LNCAP (cell line): ENCODE measurements around the gene TGM1.

Experiments used
- CTCF ChIP-seq: fragments of 450-650 bp; IDR thresholded peaks from 2 replicates; pipeline ENCODE4 v1.5.1; 2017; ENCODE audit warnings: mild to moderate bottlenecking

The TGM1 gene

DNA sequence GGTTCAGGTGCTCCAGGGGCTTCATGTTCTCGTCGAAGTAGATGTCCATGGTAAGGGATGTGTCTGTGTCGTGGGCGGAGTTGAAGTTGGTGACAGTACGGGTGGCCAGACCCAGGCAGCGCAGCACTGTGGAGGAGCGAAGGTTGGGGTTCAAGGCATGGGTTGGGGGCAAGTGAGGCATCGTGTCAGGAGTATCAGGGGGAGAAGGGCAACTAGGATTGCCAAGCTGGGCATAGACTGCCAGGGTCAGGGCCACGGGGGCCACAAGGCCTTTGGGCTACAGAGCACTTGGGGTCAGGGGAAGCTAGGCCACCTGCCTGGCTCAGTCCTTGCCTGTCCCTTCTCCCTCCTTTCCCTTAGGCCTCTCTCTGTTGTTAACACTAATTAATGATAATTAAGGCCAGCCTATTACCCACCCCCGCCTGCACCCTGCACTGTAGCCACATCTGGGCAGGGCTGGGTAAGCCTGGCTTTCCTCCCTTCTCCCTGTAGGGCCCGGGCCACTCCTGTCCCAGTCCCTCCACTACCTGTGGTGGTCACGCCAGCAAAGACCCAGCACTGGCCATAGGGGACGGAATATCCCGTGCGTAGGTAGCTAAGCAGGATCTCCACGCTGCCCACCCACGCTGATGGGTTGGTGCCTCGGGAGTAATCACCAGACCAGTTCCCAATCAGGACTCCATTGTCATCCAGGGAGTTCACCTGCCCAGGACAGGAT lies 4.3 kb downstream of the TGM1 start:
- no peak for TF ChIP-seq CTCF

GRCh38 chr14:24258119-24258518 lies 4.9 kb downstream of the TGM1 start:
- no peak for TF ChIP-seq CTCF

DNA sequence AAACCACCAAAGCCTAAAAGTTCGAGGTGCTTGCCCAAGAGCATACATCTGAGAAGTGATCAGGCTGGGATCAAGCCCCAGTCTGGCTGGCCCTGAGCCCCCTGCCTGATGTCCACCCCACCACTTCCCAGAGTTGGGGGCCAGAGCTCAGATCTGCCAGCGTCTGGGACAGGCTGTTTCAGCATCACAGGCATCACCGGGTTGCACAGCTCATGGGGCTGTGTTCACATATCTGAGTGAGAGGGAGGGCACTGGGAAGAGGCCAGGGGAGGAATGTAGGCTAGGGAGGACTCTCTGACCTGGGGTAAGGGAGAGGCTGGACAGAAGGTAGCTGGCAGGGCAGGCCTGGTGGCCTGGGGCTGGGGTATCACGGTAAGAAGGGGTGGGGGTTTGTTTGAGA lies 6.0 kb downstream of the TGM1 start:
- no peak for TF ChIP-seq CTCF

DNA sequence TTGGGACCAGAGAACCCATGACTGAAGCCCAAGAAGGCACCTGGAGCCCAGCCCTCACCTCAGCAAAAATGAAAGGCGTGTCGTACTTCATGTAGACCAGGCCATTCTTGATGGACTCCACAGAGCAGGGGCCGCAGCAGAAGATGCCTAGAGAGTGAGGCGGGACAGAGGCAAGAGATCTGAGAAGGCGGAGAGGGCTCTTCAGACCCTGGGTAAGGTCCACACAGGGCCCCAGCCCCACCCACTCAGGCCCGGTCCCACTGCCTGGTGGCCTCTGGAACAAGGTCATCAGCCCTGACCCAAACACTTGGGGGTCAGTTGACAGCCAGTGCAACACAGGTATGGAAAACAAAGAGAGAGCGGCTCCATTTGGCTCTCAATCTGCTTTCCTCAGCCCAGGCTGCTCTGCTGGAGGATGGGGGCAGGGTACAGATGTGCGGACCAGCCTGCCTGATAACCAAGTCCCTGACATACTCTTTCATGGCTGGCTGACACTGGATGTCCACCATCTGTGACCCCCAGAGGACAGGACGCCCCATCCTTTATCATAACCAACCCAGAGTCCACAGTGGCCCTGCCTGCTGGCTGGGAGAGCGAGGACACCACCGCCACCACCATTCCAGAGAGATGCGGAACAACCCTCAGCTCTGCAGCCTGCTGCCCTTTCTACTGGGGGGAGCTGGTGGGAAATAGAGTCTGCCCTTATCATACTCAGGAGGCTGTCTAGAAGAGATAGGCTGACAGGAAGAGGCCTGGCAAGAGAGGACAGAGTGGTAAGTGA lies 6.9 kb downstream of the TGM1 start:
- TF ChIP-seq CTCF, result no peak

DNA sequence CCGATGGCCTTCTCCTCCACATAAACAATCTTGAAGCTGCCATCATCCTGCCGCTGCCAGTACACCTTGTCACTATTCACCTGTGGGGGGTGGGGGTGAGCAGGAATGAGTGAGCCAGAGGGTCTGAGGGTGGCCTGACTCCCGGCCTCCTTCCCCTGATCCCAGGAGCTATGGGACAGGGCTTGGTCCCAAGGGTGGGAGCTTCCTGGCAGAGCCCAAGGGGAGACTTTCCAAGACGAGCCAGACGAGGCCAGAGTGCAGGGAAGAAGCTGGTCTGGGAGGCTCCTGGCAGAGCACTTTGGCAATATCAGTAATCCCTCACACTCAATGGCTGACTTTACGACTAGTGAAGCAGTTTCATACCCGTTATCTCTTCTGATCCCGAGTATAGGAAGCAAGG lies 7.5 kb downstream of the TGM1 start:
- TF ChIP-seq CTCF, result no peak

- no peak for TF ChIP-seq CTCF
These were observed 8.2 kb downstream of the TGM1 start for GRCh38 chr14:24254630-24255392.

DNA sequence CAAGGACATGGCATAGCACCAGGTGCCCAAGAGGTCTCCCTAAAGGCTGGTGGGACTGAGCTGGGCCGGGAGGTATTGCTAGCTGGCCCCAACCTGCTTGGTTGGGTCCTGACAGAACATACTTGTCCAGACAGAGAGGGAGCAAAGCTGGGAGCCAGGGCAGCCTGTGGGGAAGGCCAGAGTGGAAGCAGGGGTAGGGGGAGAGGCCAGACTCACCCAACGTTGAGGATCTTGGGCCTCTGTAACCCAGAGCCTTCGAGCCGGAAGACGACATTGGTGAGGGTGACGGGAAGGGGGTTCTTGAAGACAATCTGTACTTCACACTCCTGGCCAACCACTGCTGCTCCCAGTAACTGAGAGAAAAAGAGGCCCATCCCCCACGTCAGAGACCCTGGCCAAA lies 9.0 kb downstream of the TGM1 start:
- no peak for TF ChIP-seq CTCF
